ENCODE measurements around the gene TMEM201. TPM values are rescaled to one million over a fixed set of nuclear protein-coding genes. Genes with fewer than 3 reads are reported as not detected.

Gene TMEM201
- total RNA-seq, 1 experiment from 2014 or later = 30.4 TPM

DNA sequence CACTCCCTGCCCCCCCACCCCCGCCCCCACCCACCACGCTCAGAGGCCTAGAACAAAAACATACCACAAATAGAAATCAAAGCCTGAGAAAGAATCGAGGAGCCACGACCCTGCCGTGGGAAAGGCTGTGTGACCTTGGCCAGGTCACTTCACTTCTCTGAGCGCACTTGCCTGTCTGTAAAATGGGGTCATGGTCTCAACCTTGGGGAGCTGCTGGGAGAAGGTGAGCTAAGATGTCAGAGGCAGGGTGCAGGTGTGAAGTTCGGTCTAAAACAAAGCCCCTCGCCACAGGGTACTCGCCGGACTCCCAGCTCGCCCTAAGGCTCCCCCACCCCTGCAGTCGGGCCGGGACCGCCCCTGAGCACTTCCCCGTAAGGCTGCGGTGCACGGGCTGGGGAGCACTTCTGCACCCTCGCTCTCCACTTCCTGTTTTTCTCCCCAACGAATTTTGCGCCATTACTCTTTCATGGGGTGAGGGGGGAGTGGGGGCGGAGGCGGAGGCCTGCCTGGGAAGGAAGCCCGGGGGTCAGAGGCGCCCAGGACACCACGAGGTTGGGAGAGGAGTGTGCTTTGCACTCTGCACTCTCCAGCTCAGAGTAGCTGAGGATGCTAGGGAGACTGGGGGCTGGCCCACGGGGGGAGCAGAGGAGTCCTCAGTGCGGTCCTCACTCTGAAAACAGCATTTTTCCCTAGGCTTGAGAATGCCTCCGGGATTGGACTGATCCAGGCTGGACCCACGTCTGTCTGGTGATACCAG, 40.9 kb downstream of the TMEM201 start:
- TF ChIP-seq NFYB (CRISPR knock-in tag; conservative IDR thresholded peaks at IDR 0.05; ENCODE audit: low read depth) (no peak), GTF2I (CRISPR knock-in tag; conservative IDR thresholded peaks at IDR 0.05) (peak; percentile 72; the same call in 1 of the 2 replicates)
- CTCF ChIA-PET = interaction anchor here (0.6 to 6.8 kb wide), 6 partner anchors 14 to 134 kb away, joined by 3 to 73 read pairs (median 16); partner anchors contain the start of gene PIK3CD
- Mint-ChIP-seq H3K9me3 (peaks cover 3% of the 10 kb centered on the region), H3K4me1 (peaks cover 5% of the 10 kb centered on the region), H3K27ac (no peak overlapping the region), H3K27me3 (ENCODE audit: low read depth) (peaks cover 19% of the 10 kb centered on the region), H3K4me3 (no peak overlapping the region), H3K36me3 (no peaks in the 10 kb centered on the region)
- POLR2A ChIA-PET = no interaction called here
- no peak for ATAC-seq
- DNase-seq (ENCODE audit: low spot score) = no peak

- no peaks in the 10 kb centered on the region for H3K36me3 Mint-ChIP-seq
- no peak overlapping the region for H3K4me3 Mint-ChIP-seq
- H3K9me3 Mint-ChIP-seq = peaks cover 12% of the 10 kb centered on the region
- peaks cover 5% of the 10 kb centered on the region for H3K4me1 Mint-ChIP-seq
- no peak overlapping the region for H3K27ac Mint-ChIP-seq
- CTCF ChIA-PET = interaction anchor here (1.1 to 6.8 kb wide), 3 partner anchors 15 to 94 kb away, joined by 4 to 73 read pairs (median 5); no protein-coding TSS in a partner anchor
- POLR2A ChIA-PET = no interaction called here
- ATAC-seq (no peak), DNase-seq (ENCODE audit: low spot score) (no peak)
- TF ChIP-seq MAX (CRISPR knock-in tag; IDR thresholded peaks at IDR 0.05) (no peak), GABPB1 (CRISPR knock-in tag; IDR thresholded peaks at IDR 0.05) (no peak), ZNF396 (CRISPR knock-in tag; IDR thresholded peaks at IDR 0.05; ENCODE audit: borderline replicate concordance) (no peak), ESRRA (CRISPR knock-in tag; IDR thresholded peaks at IDR 0.05; ENCODE audit: borderline replicate concordance) (no peak), OVOL2 (CRISPR knock-in tag; IDR thresholded peaks at IDR 0.05; ENCODE audit: borderline replicate concordance) (no peak), CREM (CRISPR knock-in tag; IDR thresholded peaks at IDR 0.05) (no peak), SMAD3 (CRISPR knock-in tag; IDR thresholded peaks at IDR 0.05; ENCODE audit: borderline replicate concordance) (no peak), ERG (CRISPR knock-in tag; IDR thresholded peaks at IDR 0.05) (no peak), GTF2I (CRISPR knock-in tag; conservative IDR thresholded peaks at IDR 0.05) (no peak), ZNF138 (CRISPR knock-in tag; conservative IDR thresholded peaks at IDR 0.05) (no peak), E2F5 (CRISPR knock-in tag; IDR thresholded peaks at IDR 0.05) (no peak), SMAD4 (CRISPR knock-in tag; IDR thresholded peaks at IDR 0.05) (no peak), ZNF232 (CRISPR knock-in tag; IDR thresholded peaks at IDR 0.05) (no peak), ZNF425 (CRISPR knock-in tag; conservative IDR thresholded peaks at IDR 0.05) (no peak), ATF2 (CRISPR knock-in tag; IDR thresholded peaks at IDR 0.05; ENCODE audit: borderline replicate concordance, low read depth) (no peak)
- TF ChIP-seq, protein P1, sequence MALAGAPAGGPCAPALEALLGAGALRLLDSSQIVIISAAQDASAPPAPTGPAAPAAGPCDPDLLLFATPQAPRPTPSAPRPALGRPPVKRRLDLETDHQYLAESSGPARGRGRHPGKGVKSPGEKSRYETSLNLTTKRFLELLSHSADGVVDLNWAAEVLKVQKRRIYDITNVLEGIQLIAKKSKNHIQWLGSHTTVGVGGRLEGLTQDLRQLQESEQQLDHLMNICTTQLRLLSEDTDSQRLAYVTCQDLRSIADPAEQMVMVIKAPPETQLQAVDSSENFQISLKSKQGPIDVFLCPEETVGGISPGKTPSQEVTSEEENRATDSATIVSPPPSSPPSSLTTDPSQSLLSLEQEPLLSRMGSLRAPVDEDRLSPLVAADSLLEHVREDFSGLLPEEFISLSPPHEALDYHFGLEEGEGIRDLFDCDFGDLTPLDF (CRISPR knock-in tag; IDR thresholded peaks at IDR 0.05) = no peak
- TF ChIP-seq, protein P2, sequence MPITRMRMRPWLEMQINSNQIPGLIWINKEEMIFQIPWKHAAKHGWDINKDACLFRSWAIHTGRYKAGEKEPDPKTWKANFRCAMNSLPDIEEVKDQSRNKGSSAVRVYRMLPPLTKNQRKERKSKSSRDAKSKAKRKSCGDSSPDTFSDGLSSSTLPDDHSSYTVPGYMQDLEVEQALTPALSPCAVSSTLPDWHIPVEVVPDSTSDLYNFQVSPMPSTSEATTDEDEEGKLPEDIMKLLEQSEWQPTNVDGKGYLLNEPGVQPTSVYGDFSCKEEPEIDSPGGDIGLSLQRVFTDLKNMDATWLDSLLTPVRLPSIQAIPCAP (CRISPR knock-in tag; IDR thresholded peaks at IDR 0.05) = no peak
- TF ChIP-seq, protein P3, sequence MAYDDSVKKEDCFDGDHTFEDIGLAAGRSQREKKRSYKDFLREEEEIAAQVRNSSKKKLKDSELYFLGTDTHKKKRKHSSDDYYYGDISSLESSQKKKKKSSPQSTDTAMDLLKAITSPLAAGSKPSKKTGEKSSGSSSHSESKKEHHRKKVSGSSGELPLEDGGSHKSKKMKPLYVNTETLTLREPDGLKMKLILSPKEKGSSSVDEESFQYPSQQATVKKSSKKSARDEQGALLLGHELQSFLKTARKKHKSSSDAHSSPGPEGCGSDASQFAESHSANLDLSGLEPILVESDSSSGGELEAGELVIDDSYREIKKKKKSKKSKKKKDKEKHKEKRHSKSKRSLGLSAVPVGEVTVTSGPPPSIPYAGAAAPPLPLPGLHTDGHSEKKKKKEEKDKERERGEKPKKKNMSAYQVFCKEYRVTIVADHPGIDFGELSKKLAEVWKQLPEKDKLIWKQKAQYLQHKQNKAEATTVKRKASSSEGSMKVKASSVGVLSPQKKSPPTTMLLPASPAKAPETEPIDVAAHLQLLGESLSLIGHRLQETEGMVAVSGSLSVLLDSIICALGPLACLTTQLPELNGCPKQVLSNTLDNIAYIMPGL (CRISPR knock-in tag; IDR thresholded peaks at IDR 0.05) = no peak
- peaks cover 19% of the 10 kb centered on the region for H3K27me3 Mint-ChIP-seq (ENCODE audit: low read depth)
These were observed 41.8 kb downstream of the TMEM201 start for GRCh38 chr1:9630331-9631111.

Measured in WTC11 (cell line).